Epithelial cell of umbilical artery (primary cell): ENCODE results near the gene SHISA4. TPM values are rescaled to one million over a fixed set of nuclear protein-coding genes. Genes with fewer than 3 reads are reported as not detected.

Source experiments
- total RNA-seq: library from RNA; depleted of rRNA; stranded (reverse); fragments of >200 nt; gene quantifications from 2 replicates; pipeline ENCODE4 v1.2.3, GENCODE V29; 2014

Gene SHISA4
- total RNA-seq: 9.0 and 13.0 TPM in 2 replicates

GRCh38 chr1:201888282-201889089, at the start of gene SHISA4:
Gene SHISA4 (plus strand): TSS chr1:201888898. CDS start chr1:201888995, 97 bp downstream.

Other genes with a start within 250 kb of the SHISA4 start
- 17.5 and 25.1 TPM in 2 replicates for gene IPO9, start 59.7 kb upstream of the SHISA4 start, total RNA-seq
- under 0.01 and 0.15 TPM in 2 replicates for gene LMOD1, start 57.6 kb downstream of the SHISA4 start, total RNA-seq
- 110 and 123 TPM in 2 replicates for gene TIMM17A, start 66.6 kb downstream of the SHISA4 start, total RNA-seq
- gene RNPEP, start 93.8 kb downstream of the SHISA4 start, total RNA-seq: 50.9 and 54.6 TPM in 2 replicates
- 0.30 and 0.32 TPM in 2 replicates for gene ELF3, start 121.7 kb downstream of the SHISA4 start, total RNA-seq
- not detected in 2 replicates for gene GPR37L1, start 234.0 kb downstream of the SHISA4 start, total RNA-seq